ENCODE measurements around the gene DTX4.
A peak's percentile ranks its signal among the peaks of the same experiment; 100 is the strongest.

DTX4 gene

DNA sequence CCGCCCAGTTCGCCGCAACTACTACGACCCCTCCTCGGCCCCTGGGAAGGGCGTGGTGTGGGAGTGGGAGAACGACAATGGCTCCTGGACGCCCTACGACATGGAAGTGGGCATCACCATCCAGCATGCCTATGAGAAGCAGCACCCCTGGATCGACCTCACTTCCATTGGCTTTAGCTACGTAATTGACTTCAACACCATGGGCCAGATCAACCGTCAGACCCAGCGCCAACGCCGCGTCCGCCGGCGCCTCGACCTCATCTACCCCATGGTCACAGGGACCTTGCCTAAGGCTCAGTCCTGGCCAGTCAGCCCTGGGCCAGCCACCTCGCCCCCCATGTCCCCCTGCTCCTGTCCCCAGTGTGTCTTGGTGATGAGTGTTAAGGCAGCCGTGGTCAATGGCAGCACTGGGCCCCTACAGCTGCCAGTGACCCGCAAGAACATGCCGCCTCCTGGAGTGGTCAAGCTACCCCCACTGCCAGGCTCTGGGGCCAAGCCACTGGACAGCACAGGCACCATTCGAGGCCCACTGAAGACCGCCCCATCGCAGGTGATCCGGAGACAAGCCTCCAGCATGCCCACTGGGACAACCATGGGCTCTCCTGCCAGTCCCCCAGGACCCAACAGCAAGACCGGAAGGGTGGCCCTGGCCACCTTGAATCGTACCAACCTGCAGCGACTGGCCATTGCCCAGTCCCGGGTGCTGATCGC, 10.0 kb downstream of the DTX4 start:
- Histone ChIP-seq H3K79me2 (ENCODE audit: insufficient read depth, low read length) (no peaks in the 10 kb centered on the region), H2AFZ (ENCODE audit: low read length) (no peak overlapping the region), H3K27me3 (ENCODE audit: insufficient read depth, low read length, poor library complexity, severe bottlenecking) (no peaks in the 10 kb centered on the region), H3K4me1 (ENCODE audit: insufficient read depth, low read length, poor library complexity, severe bottlenecking) (no peaks in the 10 kb centered on the region), H3F3A (ENCODE audit: low read depth) (no peaks in the 10 kb centered on the region), H3K9me2 (replicated peaks; ENCODE audit: low read depth, low read length) (no peaks in the 10 kb centered on the region), H3K4me2 (ENCODE audit: low read depth, low read length, poor library complexity, severe bottlenecking) (no peak overlapping the region), H3K9me3 (ENCODE audit: insufficient read depth, low read depth, low read length) (peaks cover 7% of the 10 kb centered on the region; the same call in 1 of the 2 replicates), H3K9ac (ENCODE audit: low read depth, low read length, poor library complexity, severe bottlenecking) (no peak overlapping the region), H3K36me3 (ENCODE audit: insufficient read depth, low read length) (no peaks in the 10 kb centered on the region), H4K20me1 (ENCODE audit: insufficient read depth, low read length, poor library complexity, severe bottlenecking) (no peaks in the 10 kb centered on the region), H3K4me3 (ENCODE audit: low read length, poor library complexity, severe bottlenecking) (no peak overlapping the region)
- TF ChIP-seq EZH2phosphoT487 (IDR thresholded peaks at IDR 0.05; ENCODE audit: borderline replicate concordance): no peak
- TF ChIP-seq, protein P1, sequence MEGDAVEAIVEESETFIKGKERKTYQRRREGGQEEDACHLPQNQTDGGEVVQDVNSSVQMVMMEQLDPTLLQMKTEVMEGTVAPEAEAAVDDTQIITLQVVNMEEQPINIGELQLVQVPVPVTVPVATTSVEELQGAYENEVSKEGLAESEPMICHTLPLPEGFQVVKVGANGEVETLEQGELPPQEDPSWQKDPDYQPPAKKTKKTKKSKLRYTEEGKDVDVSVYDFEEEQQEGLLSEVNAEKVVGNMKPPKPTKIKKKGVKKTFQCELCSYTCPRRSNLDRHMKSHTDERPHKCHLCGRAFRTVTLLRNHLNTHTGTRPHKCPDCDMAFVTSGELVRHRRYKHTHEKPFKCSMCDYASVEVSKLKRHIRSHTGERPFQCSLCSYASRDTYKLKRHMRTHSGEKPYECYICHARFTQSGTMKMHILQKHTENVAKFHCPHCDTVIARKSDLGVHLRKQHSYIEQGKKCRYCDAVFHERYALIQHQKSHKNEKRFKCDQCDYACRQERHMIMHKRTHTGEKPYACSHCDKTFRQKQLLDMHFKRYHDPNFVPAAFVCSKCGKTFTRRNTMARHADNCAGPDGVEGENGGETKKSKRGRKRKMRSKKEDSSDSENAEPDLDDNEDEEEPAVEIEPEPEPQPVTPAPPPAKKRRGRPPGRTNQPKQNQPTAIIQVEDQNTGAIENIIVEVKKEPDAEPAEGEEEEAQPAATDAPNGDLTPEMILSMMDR (conservative IDR thresholded peaks at IDR 0.05; ENCODE audit: low read length): no peak

DNA sequence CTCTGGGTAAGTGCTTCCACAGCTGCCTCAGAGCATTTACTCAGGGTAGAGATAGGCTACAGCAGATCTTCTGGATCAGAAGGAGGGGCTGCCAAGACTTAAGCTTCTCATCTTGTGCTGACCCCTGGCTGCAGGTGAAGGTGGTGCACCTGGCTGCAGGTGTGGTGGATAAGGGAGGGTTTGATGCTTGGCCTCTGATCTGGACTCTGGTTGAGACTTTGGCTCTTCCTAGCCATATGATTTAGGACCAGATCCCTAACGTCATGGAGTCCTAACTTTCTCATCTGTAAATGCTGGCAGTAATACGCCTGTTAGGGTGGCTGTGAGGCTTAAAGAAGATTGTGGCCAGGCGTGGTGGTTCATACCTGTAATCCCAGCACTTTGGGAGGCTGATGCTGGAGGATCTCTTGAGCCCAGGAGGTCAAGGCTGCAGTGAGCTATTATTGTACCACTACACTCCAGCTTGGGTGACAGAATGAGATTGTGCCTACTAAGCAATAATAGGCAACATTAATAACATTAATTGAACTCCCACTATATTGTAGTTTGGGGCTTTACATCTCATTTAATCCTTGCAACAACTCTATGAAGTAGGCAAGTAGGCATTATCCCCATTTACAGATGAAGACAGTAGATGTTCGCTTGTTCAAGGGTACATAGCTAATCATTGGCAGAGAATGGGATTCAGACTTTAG, 10.7 kb downstream of the DTX4 start:
- no peaks in the 10 kb centered on the region for H3F3A ChIP-seq (ENCODE audit: low read depth)
- H3K4me2 ChIP-seq (ENCODE audit: low read depth, low read length, poor library complexity, severe bottlenecking): no peak overlapping the region
- no peaks in the 10 kb centered on the region for H3K36me3 ChIP-seq (ENCODE audit: insufficient read depth, low read length)
- peaks cover 7% of the 10 kb centered on the region; the same call in 1 of the 2 replicates for H3K9me3 ChIP-seq (ENCODE audit: insufficient read depth, low read depth, low read length)
- TF ChIP-seq, protein P1 (conservative IDR thresholded peaks at IDR 0.05; ENCODE audit: low read length): peak; percentile 43; the same call in 1 of the 2 replicates
- no peak for TF ChIP-seq EZH2phosphoT487 (IDR thresholded peaks at IDR 0.05; ENCODE audit: borderline replicate concordance)
- H3K9me2 ChIP-seq (replicated peaks; ENCODE audit: low read depth, low read length): no peaks in the 10 kb centered on the region
- H3K4me3 ChIP-seq (ENCODE audit: low read length, poor library complexity, severe bottlenecking): no peak overlapping the region
- no peaks in the 10 kb centered on the region for H3K79me2 ChIP-seq (ENCODE audit: insufficient read depth, low read length)
- no peaks in the 10 kb centered on the region for H3K4me1 ChIP-seq (ENCODE audit: insufficient read depth, low read length, poor library complexity, severe bottlenecking)
- H3K9ac ChIP-seq (ENCODE audit: low read depth, low read length, poor library complexity, severe bottlenecking): no peak overlapping the region
- no peak overlapping the region for H2AFZ ChIP-seq (ENCODE audit: low read length)
- no peaks in the 10 kb centered on the region for H4K20me1 ChIP-seq (ENCODE audit: insufficient read depth, low read length, poor library complexity, severe bottlenecking)
- H3K27me3 ChIP-seq (ENCODE audit: insufficient read depth, low read length, poor library complexity, severe bottlenecking): no peaks in the 10 kb centered on the region

DNA sequence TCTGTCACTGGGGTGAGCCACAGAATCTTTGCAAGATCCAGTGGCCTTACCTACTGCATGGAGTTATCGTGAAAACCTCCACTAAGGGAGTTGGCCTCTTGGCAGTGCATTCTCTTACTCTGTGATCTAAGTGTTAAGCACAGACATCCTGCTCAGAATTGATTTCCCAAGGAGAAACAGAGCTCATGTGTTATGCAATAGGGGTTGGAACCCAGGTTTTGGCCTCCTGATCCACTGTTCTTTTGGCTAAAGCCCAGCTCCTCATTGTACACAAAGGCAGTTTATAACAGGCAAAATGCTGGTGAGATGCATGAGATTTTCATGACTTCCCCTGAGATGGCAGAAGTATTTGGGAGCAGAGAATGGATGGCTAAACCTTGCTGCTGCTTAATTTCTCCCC, 11.8 kb downstream of the DTX4 start:
- H3K79me2 ChIP-seq (ENCODE audit: insufficient read depth, low read length): no peaks in the 10 kb centered on the region
- H3K4me1 ChIP-seq (ENCODE audit: insufficient read depth, low read length, poor library complexity, severe bottlenecking): no peaks in the 10 kb centered on the region
- H3K9ac ChIP-seq (ENCODE audit: low read depth, low read length, poor library complexity, severe bottlenecking): no peak overlapping the region
- H3K27me3 ChIP-seq (ENCODE audit: insufficient read depth, low read length, poor library complexity, severe bottlenecking): no peaks in the 10 kb centered on the region
- H3K4me2 ChIP-seq (ENCODE audit: low read depth, low read length, poor library complexity, severe bottlenecking): no peak overlapping the region
- TF ChIP-seq EZH2phosphoT487 (IDR thresholded peaks at IDR 0.05; ENCODE audit: borderline replicate concordance): no peak
- TF ChIP-seq, protein P1 (conservative IDR thresholded peaks at IDR 0.05; ENCODE audit: low read length): no peak
- no peak overlapping the region for H3K4me3 ChIP-seq (ENCODE audit: low read length, poor library complexity, severe bottlenecking)
- no peaks in the 10 kb centered on the region for H3K36me3 ChIP-seq (ENCODE audit: insufficient read depth, low read length)
- no peaks in the 10 kb centered on the region for H4K20me1 ChIP-seq (ENCODE audit: insufficient read depth, low read length, poor library complexity, severe bottlenecking)
- H2AFZ ChIP-seq (ENCODE audit: low read length): no peak overlapping the region
- H3K9me3 ChIP-seq (ENCODE audit: insufficient read depth, low read depth, low read length): peaks cover 7% of the 10 kb centered on the region; the same call in 1 of the 2 replicates
- H3F3A ChIP-seq (ENCODE audit: low read depth): no peaks in the 10 kb centered on the region
- no peaks in the 10 kb centered on the region for H3K9me2 ChIP-seq (replicated peaks; ENCODE audit: low read depth, low read length)

Data from Loucy (cell line).